ENCODE data around the gene WDR54. TPM values are rescaled to one million over a fixed set of nuclear protein-coding genes. Genes with fewer than 3 reads are reported as not detected.

Gene WDR54
- polyA plus RNA-seq, 1 of the 3 experiments (the other 2 are of a cell fraction): 61.6 TPM

- H3K36me3 ChIP-seq (replicated peaks in 1 of 2; ENCODE audit: control insufficient read depth in 1 of 2, insufficient read depth in 2 of 2, low read length in 1 of 2): peaks cover 0 to 4% of the 10 kb centered on the region in 2 experiments
- H2AFZ ChIP-seq (ENCODE audit: low read depth): no peak overlapping the region
- ChIA-PET CTCF (no interaction called here), POLR2A (no interaction called here)
- no peaks in the 10 kb centered on the region for H3K27me3 ChIP-seq (ENCODE audit: insufficient read depth)
- no peak overlapping the region for H3K4me3 ChIP-seq (ENCODE audit: low read depth in 2 of 2, low read length in 1 of 2)
- H3K4me1 ChIP-seq (ENCODE audit: control insufficient read depth in 1 of 2, insufficient read depth in 2 of 2, low read depth in 1 of 2, low read length in 1 of 2): peaks cover 16 to 27% of the 10 kb centered on the region in 2 experiments; a peak in 3 of 4 replicates
- no peaks in the 10 kb centered on the region for H3K9me3 ChIP-seq
- no peak overlapping the region for H3K27ac ChIP-seq (ENCODE audit: low read depth in 2 of 2, low read length in 1 of 2)
- no peaks in the 10 kb centered on the region for H3F3A ChIP-seq (replicated peaks; ENCODE audit: insufficient read depth)
- 92% methylated on average over 6 of the region's 6 CpGs for WGBS (ENCODE audit: low lambda C conversion rate)
- no peaks in the 10 kb centered on the region for H4K20me1 ChIP-seq (ENCODE audit: insufficient read depth)
- H3K9me2 ChIP-seq: no peaks in the 10 kb centered on the region
- no peak overlapping the region for H3K9ac ChIP-seq
- DNase-seq: no peak
- TF ChIP-seq TEAD4 (IDR thresholded peaks at IDR 0.05; ENCODE audit: borderline replicate concordance, insufficient read depth) (no peak), SMC3 (IDR thresholded peaks at IDR 0.05; ENCODE audit: low read depth, low read length) (no peak)
- peaks cover 34% of the 10 kb centered on the region for H3K79me2 ChIP-seq (ENCODE audit: insufficient read depth)
- H3K4me2 ChIP-seq: peak overlapping the region; percentile 97; the same call in 1 of the 2 replicates
These were observed 15.5 kb downstream of the WDR54 start for GRCh38 chr2:74436848-74437695.

- H3K27ac ChIP-seq (ENCODE audit: low read depth in 2 of 2, low read length in 1 of 2): no peak overlapping the region
- peak overlapping the region in 1 of 2 experiments; percentile 73; a peak in 1 of 4 replicates for H3K4me3 ChIP-seq (ENCODE audit: low read depth in 2 of 2, low read length in 1 of 2)
- peak overlapping the region; percentile 97 for H3K4me2 ChIP-seq
- peaks cover 34% of the 10 kb centered on the region for H3K79me2 ChIP-seq (ENCODE audit: insufficient read depth)
- H3K9ac ChIP-seq: no peak overlapping the region
- no peaks in the 10 kb centered on the region for H3K36me3 ChIP-seq (replicated peaks in 1 of 2; ENCODE audit: control insufficient read depth in 1 of 2, insufficient read depth in 2 of 2, low read length in 1 of 2)
- ChIA-PET POLR2A (interaction anchor here (1.1 to 3.0 kb wide), 3 partner anchors 17 to 228 kb away, joined by 3 to 25 read pairs (median 3); partner anchors contain the start of genes C2orf81, WBP1 and WDR54), CTCF (interaction anchor here (1.1 to 1.7 kb wide), 4 partner anchors 9 to 103 kb away, joined by 3 to 6 read pairs (median 3); partner anchors contain the start of genes C2orf81 and WDR54)
- H3F3A ChIP-seq (replicated peaks; ENCODE audit: insufficient read depth): no peaks in the 10 kb centered on the region
- WGBS (ENCODE audit: low lambda C conversion rate): 100% methylated on average over 1 of the region's 1 CpG
- H3K27me3 ChIP-seq (ENCODE audit: insufficient read depth): no peaks in the 10 kb centered on the region
- no peaks in the 10 kb centered on the region for H3K9me3 ChIP-seq
- H4K20me1 ChIP-seq (ENCODE audit: insufficient read depth): no peaks in the 10 kb centered on the region
- peaks cover 16 to 27% of the 10 kb centered on the region in 2 experiments; a peak in 3 of 4 replicates for H3K4me1 ChIP-seq (ENCODE audit: control insufficient read depth in 1 of 2, insufficient read depth in 2 of 2, low read depth in 1 of 2, low read length in 1 of 2)
- no peaks in the 10 kb centered on the region for H3K9me2 ChIP-seq
- TF ChIP-seq SIN3A (IDR thresholded peaks at IDR 0.05; ENCODE audit: borderline replicate concordance, low read depth, low read length): no peak
- TF ChIP-seq RAD21 (IDR thresholded peaks at IDR 0.05; ENCODE audit: low read length): no peak
- TF ChIP-seq FOXM1 (IDR thresholded peaks at IDR 0.05; ENCODE audit: low read depth): no peak
- TF ChIP-seq, protein P1, sequence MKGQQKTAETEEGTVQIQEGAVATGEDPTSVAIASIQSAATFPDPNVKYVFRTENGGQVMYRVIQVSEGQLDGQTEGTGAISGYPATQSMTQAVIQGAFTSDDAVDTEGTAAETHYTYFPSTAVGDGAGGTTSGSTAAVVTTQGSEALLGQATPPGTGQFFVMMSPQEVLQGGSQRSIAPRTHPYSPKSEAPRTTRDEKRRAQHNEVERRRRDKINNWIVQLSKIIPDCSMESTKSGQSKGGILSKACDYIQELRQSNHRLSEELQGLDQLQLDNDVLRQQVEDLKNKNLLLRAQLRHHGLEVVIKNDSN (IDR thresholded peaks at IDR 0.05; ENCODE audit: borderline replicate concordance, low read depth): no peak
- no peak for TF ChIP-seq CHD2 (IDR thresholded peaks at IDR 0.05; ENCODE audit: low read length, partially characterized antibody)
- no peak for TF ChIP-seq FOSL2 (IDR thresholded peaks at IDR 0.05; ENCODE audit: borderline replicate concordance, low read depth)
- TF ChIP-seq REST (IDR thresholded peaks at IDR 0.05; ENCODE audit: low read depth, low read length): no peak
- no peak for TF ChIP-seq YY1 (IDR thresholded peaks at IDR 0.05; ENCODE audit: low read depth)
- TF ChIP-seq TAF1 (IDR thresholded peaks at IDR 0.05; ENCODE audit: borderline replicate concordance, low read depth, low read length): no peak
- TF ChIP-seq NFIC (IDR thresholded peaks at IDR 0.05; ENCODE audit: borderline replicate concordance): no peak
- TF ChIP-seq SMC3 (IDR thresholded peaks at IDR 0.05; ENCODE audit: low read depth, low read length): no peak
- TF ChIP-seq JUND (IDR thresholded peaks at IDR 0.05): no peak
- TF ChIP-seq IRF3 (IDR thresholded peaks at IDR 0.05; ENCODE audit: low read depth, low read length): no peak
- TF ChIP-seq POLR2AphosphoS5 (IDR thresholded peaks at IDR 0.05; ENCODE audit: low read depth, low read length): no peak
- TF ChIP-seq TEAD4 (IDR thresholded peaks at IDR 0.05; ENCODE audit: borderline replicate concordance, insufficient read depth): no peak
- no peak for TF ChIP-seq GATA2 (CRISPR knock-in tag; IDR thresholded peaks at IDR 0.05)
- TF ChIP-seq ELF1 (IDR thresholded peaks at IDR 0.05): no peak
- TF ChIP-seq EZH2phosphoT487 (IDR thresholded peaks at IDR 0.05; ENCODE audit: borderline replicate concordance, low read depth): no peak
- no peak overlapping the region for H2AFZ ChIP-seq (ENCODE audit: low read depth)
- DNase-seq: no peak
These were observed 16.7 kb downstream of the WDR54 start for GRCh38 chr2:74438248-74438647.
